Thoracic aorta (tissue), 2 donors: ENCODE measurements around the gene OSBPL10. TPM values are rescaled to one million over a fixed set of nuclear protein-coding genes. Genes with fewer than 3 reads are reported as not detected.

ENCODE experiments used
- ATAC-seq: fragments of 150-250 bp; one replicate; pipeline ENCODE4 v1.8.0; 2017; ENCODE audit warnings: low read depth; ENCODE audit not compliant: insufficient number of reproducible peaks, low FRiP score
- DNase-seq: peaks from one replicate; pipeline ENCODE4 v3.0.0-alpha.2; 2020; ENCODE audit warnings: low spot score
- H3K27ac ChIP-seq, 2 donors: fragments of 200-600 bp; sonication (generic); 1 replicate in 1 of 2; 2 replicates in 1 of 2; pipeline ENCODE4 v1.5.1; 2016; ENCODE audit warnings: mild to moderate bottlenecking in 2 of 2, moderate library complexity in 2 of 2
- H3K27me3 ChIP-seq: fragments of 200-600 bp; sonication (generic); replicated peaks from 2 replicates; pipeline ENCODE4 v1.6.0; 2016; ENCODE audit warnings: mild to moderate bottlenecking; ENCODE audit not compliant: insufficient read depth
- H3K36me3 ChIP-seq: fragments of 200-600 bp; sonication (generic); one replicate; pipeline ENCODE4 v1.5.1; 2016
- H3K4me1 ChIP-seq, 2 donors: fragments of 200-600 bp; sonication (generic); 1 replicate in 1 of 2; 2 replicates in 1 of 2; pipeline versions ENCODE4 v1.5.1 to v1.6.0; 2016; ENCODE audit warnings: low read depth in 2 of 2, mild to moderate bottlenecking in 1 of 2; ENCODE audit not compliant: control insufficient read depth in 1 of 2
- H3K4me3 ChIP-seq: fragments of 200-600 bp; sonication (generic); 2 replicates; pipeline ENCODE4 v1.5.1; 2016; ENCODE audit warnings: mild to moderate bottlenecking
- H3K9me3 ChIP-seq: fragments of 200-600 bp; sonication (generic); 2 replicates; pipeline ENCODE4 v1.5.1; 2016
- CTCF ChIP-seq: fragments of 200-600 bp; sonication (generic); IDR thresholded peaks from one replicate; pipeline ENCODE4 v1.5.1; 2019; ENCODE audit warnings: antibody characterized with exemption
- total RNA-seq, 2 donors: library from RNA; depleted of rRNA; stranded (reverse); fragments of >200 nt; gene quantifications; one replicate each; pipeline versions ENCODE4 v1.1.0 to v1.2.3, GENCODE V29; 2016

The OSBPL10 gene
- total RNA-seq, 2 donors from 2014 or later: 108 to 153 TPM

DNA sequence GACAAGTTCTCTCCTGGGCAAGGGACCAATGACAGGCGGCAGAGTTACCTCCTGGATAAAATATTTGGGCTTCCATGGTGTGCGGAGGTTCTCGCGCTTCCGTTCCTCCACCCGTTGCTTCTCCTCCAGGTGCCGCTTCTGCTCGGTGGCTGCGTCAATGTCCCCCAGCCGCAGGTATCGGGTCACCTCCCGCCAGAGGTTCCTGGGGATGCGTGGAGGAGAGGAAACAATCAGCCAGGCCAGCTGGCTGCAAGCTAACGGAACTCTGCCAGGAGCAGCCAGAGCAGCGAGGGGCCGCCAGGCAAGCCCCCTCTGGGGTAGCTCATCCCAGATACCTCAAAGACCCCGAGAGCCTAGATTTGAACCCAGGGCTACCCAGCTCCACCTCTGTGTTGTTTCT is 317.0 kb downstream of the OSBPL10 start:
- no peak for ATAC-seq
- Histone ChIP-seq H3K9me3 (no peaks in the 10 kb centered on the region), H3K27me3 (no peaks in the 10 kb centered on the region), H3K27ac (no peak overlapping the region), H3K4me3 (no peak overlapping the region), H3K36me3 (peaks cover 8% of the 10 kb centered on the region), H3K4me1 (no peaks in the 10 kb centered on the region)
- DNase-seq: no peak
- TF ChIP-seq CTCF: no peak

GRCh38 chr3:31661993-31662670 is 318.9 kb downstream of the OSBPL10 start:
- H3K4me3 ChIP-seq: no peak overlapping the region
- no peaks in the 10 kb centered on the region for H3K36me3 ChIP-seq
- no peaks in the 10 kb centered on the region for H3K4me1 ChIP-seq
- no peak overlapping the region for H3K27ac ChIP-seq
- H3K9me3 ChIP-seq: no peaks in the 10 kb centered on the region
- no peak for DNase-seq
- H3K27me3 ChIP-seq: no peaks in the 10 kb centered on the region
- TF ChIP-seq CTCF: no peak
- no peak for ATAC-seq

DNA sequence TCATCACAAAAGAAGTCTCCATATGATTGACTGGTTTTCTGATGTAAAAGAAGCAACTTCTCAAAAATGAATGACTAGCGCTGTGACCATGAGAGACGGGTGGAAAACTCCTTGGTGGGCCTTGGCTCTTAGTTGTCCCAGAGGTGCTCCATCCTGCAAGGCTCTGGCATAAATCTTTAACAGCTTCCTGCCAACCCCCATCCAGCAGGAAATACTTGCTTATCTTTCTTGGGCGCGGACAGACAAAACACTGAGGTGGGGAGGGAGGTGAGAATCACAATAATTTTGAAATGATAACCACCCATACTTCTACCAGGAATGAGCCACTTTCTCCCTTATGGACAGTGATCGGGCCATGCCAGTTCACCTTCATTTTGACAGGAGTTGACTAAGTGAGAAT is 319.8 kb downstream of the OSBPL10 start:
- H3K36me3 ChIP-seq: no peaks in the 10 kb centered on the region
- no peaks in the 10 kb centered on the region for H3K9me3 ChIP-seq
- DNase-seq (no peak), ATAC-seq (no peak)
- no peaks in the 10 kb centered on the region for H3K27me3 ChIP-seq
- no peak overlapping the region for H3K4me3 ChIP-seq
- no peak overlapping the region for H3K27ac ChIP-seq
- no peaks in the 10 kb centered on the region for H3K4me1 ChIP-seq
- no peak for TF ChIP-seq CTCF

DNA sequence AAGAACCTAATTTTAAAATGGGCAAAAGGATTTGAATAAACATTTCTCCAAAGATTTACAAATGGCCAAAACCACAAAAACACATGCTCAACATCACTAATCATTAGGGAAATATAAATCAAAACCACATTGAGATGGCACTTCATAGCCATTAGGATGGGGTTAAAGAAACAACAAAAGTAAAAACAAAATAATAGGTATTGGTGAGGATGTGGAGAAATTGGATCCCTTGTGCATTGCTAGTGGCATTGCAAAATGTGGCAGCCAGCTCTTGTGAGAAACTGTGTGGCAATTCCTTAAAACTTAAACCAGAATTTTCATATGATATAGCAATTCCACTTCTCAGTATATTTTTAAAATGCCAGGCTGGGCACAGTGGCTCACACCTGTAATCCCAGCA is 321.8 kb downstream of the OSBPL10 start:
- H3K9me3 ChIP-seq: peaks cover 17% of the 10 kb centered on the region
- H3K27me3 ChIP-seq: no peaks in the 10 kb centered on the region
- TF ChIP-seq CTCF: no peak
- no peaks in the 10 kb centered on the region for H3K4me1 ChIP-seq
- no peak overlapping the region for H3K27ac ChIP-seq
- DNase-seq: no peak
- H3K4me3 ChIP-seq: no peak overlapping the region
- no peak for ATAC-seq
- no peaks in the 10 kb centered on the region for H3K36me3 ChIP-seq

- peaks cover 42% of the 10 kb centered on the region for H3K9me3 ChIP-seq
- ATAC-seq (no peak), DNase-seq (no peak)
- no peaks in the 10 kb centered on the region for H3K27me3 ChIP-seq
- no peaks in the 10 kb centered on the region for H3K4me1 ChIP-seq
- no peak overlapping the region for H3K27ac ChIP-seq
- H3K4me3 ChIP-seq: no peak overlapping the region
- no peaks in the 10 kb centered on the region for H3K36me3 ChIP-seq
- TF ChIP-seq CTCF: no peak
Measured at GRCh38 chr3:31654998-31655397, 326.1 kb downstream of the OSBPL10 start.
